HUES64 (cell line): ENCODE data around the gene CFAP45.

Experiments used
- H3K27ac ChIP-seq: 2 replicates; pipeline ENCODE4 v1.7.0; 2013; ENCODE audit warnings: low read depth, low read length, inconsistent platforms
- H3K27me3 ChIP-seq: 2 replicates; pipeline ENCODE4 v1.6.1; 2013; ENCODE audit warnings: mild to moderate bottlenecking, low read length; ENCODE audit not compliant: insufficient read depth
- H3K36me3 ChIP-seq: 2 replicates; pipeline ENCODE4 v1.6.1; 2013; ENCODE audit warnings: mild to moderate bottlenecking, low read length; ENCODE audit not compliant: insufficient read depth
- H3K4me1 ChIP-seq: 2 replicates; pipeline ENCODE4 v1.6.1; 2013; ENCODE audit warnings: mild to moderate bottlenecking, low read length, moderate library complexity; ENCODE audit not compliant: insufficient read depth
- H3K4me3 ChIP-seq: 2 replicates; pipeline ENCODE4 v1.5.1; 2013; ENCODE audit warnings: mild to moderate bottlenecking, low read length, moderate library complexity
- H3K9ac ChIP-seq: 2 replicates; pipeline ENCODE4 v1.6.1; 2013; ENCODE audit warnings: mild to moderate bottlenecking, low read depth, low read length
- H3K9me3 ChIP-seq: 2 replicates; pipeline ENCODE4 v1.6.1; 2013; ENCODE audit warnings: low read depth, low read length; ENCODE audit not compliant: insufficient read depth
- WGBS: fragments of 150-250, 120-280 bp; methylation state at CpG from one replicate; pipeline ENCODE4 v1.1.7; 2013; ENCODE audit warnings: missing lambda C conversion rate; 5-methylcytosine and 5-hydroxymethylcytosine counted together

The CFAP45 gene

DNA sequence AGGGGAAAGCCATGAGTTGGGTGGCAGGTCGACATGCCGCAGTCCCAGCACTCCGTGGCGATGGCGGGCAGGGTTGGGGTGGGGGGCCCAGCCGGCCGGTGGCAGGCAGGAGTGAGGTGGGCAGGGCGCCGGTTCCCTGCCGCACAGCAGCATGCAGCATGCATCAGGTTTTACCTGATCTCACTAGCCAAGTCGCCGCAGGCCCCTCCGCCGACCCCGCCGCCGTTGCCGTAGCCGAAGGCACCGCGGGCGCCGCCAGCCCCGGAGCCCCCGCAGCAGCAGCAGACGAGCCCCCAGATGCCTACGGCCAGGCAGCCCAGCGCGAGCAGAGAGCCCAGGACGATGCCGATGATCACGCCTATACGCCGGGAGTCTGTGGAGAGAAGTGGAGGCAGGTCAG is 44.3 kb downstream of the CFAP45 start:
- peaks cover 5% of the 10 kb centered on the region; the same call in 1 of the 2 replicates for H3K4me1 ChIP-seq
- WGBS = 93% methylated on average over 34 of the region's 34 CpGs
- no peaks in the 10 kb centered on the region for H3K36me3 ChIP-seq
- H3K27me3 ChIP-seq = peaks cover 48% of the 10 kb centered on the region
- H3K9me3 ChIP-seq = no peaks in the 10 kb centered on the region
- H3K27ac ChIP-seq = no peak overlapping the region
- H3K9ac ChIP-seq = no peak overlapping the region
- H3K4me3 ChIP-seq = no peak overlapping the region

DNA sequence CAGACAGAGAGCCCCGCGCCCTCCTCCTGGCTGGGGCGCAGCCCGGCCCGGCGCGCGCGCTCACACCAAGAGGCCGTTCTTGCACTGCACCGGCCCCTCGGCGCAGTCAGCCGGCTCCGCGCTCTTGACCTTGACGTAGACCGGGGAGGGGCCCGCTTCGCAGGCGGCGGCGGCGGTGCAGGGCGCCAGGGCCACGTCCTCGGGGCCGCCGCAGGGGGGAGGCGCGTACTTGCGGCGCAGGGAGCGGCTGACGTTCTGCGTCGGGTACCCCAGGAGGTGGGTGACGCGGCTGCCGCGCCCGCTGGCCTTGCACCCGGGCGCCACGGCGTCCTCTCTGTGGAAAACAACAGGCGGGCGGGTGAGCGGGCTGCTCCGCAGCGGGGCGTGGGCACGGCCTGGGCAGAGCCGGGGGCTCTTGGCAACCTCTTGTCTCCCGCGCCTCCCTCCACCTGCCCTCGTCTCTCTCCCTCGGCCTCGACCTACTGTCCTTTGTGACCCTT is 45.2 kb downstream of the CFAP45 start:
- Histone ChIP-seq H3K27me3 (peaks cover 48% of the 10 kb centered on the region), H3K27ac (no peak overlapping the region), H3K36me3 (no peaks in the 10 kb centered on the region), H3K4me3 (peak overlapping the region; percentile 66), H3K4me1 (peaks cover 5% of the 10 kb centered on the region; the same call in 1 of the 2 replicates), H3K9me3 (no peaks in the 10 kb centered on the region), H3K9ac (peak overlapping the region; percentile 39; the same call in 1 of the 2 replicates)
- WGBS = 1% methylated on average over 59 of the region's 59 CpGs

DNA sequence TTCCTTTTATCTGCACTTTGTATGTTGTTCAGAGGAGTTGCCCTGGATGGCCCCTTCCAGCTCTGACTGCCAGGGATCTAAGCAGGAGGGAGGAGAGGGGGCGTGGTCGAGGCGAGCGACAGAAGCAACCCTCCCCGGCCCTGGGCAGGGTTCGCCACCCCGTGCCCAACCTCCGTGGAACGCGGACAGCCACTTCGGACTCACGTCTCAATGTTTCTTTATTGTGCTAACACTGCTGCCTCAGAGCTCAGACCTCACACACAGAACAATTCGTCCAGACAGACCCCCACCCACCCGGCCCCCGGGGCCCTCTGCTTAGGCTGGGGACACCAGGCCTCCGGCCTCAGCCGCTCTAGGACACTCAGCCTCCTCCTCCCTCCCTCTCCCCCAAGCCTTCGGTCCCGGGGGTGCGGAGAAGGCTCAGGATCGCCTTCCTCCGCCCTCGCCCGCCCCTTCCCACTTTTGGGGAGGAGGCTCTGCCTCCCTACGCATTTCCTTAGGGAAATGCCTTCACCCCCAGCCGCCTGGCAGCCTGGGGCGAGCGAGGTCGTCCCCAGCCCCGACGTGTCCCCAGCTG is 45.8 kb downstream of the CFAP45 start:
- peak overlapping the region; percentile 66 for H3K4me3 ChIP-seq
- under 1% methylated on average over 31 of the region's 31 CpGs for WGBS
- H3K27ac ChIP-seq = no peak overlapping the region

DNA sequence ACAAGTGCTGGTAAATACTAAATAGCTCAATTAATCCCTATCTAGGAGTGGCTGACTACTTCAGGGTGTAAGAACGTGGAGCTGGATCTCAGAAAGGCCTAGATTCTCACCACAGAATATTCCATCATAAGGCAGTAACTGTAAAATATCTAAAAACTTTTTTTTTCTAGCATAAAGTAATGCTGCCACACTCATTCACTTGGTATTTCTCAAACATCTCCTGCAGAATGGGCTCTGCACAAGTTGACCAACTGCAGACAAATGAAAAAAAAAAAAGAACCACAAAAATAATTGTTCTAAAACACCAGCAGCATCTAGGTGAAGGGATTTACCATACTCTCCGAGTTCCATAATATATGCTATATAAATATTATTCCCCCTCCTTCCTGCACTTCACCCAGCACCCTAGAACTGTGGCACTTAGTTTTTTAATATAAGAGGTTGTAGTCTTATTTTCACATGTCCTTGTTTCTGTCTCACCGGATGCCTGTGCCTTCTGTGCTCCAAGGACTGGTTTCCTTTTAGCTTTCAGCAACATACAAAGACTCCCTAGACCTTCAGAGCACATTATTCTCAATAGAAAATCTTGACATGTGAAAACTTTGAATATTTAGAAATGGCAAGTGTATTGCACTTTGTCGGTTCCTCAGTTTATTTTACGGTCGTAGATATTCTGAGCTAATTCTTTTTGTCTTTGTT is 46.4 kb downstream of the CFAP45 start:
- H3K27ac ChIP-seq = no peak overlapping the region
- WGBS = 29% methylated on average over 5 of the region's 6 CpGs
- H3K4me1 ChIP-seq = peaks cover 5% of the 10 kb centered on the region; the same call in 1 of the 2 replicates
- no peaks in the 10 kb centered on the region for H3K9me3 ChIP-seq
- peaks cover 48% of the 10 kb centered on the region for H3K27me3 ChIP-seq
- no peak overlapping the region for H3K9ac ChIP-seq
- no peaks in the 10 kb centered on the region for H3K36me3 ChIP-seq
- H3K4me3 ChIP-seq = peak overlapping the region; percentile 66

More for the DNA sequence above, 45.8 kb downstream of the CFAP45 start:
- Histone ChIP-seq H3K9me3 (no peaks in the 10 kb centered on the region), H3K4me1 (peaks cover 5% of the 10 kb centered on the region; the same call in 1 of the 2 replicates), H3K27me3 (peaks cover 48% of the 10 kb centered on the region), H3K36me3 (no peaks in the 10 kb centered on the region), H3K9ac (peak overlapping the region; percentile 39; the same call in 1 of the 2 replicates)

DNA sequence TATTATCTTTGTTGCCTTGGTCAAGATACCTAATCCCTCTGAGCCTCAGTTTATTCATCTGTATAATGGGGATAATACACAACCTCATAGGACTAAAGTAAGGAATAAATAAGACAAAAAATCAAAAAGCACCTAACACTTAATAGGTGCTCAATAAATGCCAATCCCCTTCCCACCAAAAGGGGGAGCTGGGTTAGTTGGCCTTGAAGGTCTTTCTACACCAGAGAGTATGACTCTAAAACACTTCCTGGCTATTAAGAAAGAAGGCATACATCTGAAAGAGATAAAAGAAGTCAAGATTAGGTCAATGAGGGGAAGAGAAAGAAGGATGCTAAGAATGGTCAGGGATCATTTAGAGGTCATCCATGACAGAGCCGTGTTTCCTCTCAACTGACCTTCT is 48.6 kb downstream of the CFAP45 start:
- Histone ChIP-seq H3K4me1 (peaks cover 5% of the 10 kb centered on the region; the same call in 1 of the 2 replicates), H3K27me3 (peaks cover 42% of the 10 kb centered on the region), H3K9ac (no peak overlapping the region), H3K36me3 (no peaks in the 10 kb centered on the region), H3K27ac (no peak overlapping the region), H3K4me3 (no peak overlapping the region), H3K9me3 (no peaks in the 10 kb centered on the region)
- WGBS = 81% methylated on average over 1 of the region's 1 CpG

DNA sequence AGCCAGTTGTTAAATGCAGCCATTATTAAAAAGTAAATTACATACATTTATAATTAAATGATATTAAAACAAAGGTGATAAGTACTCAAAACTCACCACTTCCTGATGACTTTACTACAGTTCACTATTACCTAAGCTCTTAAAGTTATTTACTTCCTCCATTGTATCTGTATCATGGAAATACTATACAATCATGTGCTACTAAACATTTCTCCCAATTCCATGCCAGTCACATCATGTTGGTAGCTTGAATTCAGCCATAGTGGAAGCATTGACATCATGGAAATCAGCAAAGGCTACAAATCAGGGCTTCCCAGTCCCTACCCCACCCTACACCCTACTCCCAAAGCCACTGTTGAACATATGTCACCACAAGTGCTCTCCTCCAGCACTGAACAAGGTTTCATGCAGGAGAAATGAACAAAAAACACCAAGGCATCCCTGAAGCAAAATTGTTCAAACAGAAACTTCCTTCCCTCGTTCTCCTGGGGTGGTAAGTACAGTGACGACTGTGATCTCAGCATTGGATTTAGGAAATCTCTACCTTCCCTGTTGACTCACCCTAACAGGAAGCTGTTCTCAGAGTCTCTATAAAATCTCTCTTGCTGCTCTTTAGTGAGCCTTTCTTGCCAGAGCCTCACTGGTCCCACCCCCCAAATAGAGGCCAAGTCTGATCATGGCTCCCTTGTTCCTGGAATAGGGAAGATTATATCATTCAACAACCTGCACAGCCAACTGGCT is 50.2 kb downstream of the CFAP45 start:
- Histone ChIP-seq H3K27ac (no peak overlapping the region), H3K4me3 (no peak overlapping the region)
- WGBS = 81% methylated on average over 2 of the region's 2 CpGs

DNA sequence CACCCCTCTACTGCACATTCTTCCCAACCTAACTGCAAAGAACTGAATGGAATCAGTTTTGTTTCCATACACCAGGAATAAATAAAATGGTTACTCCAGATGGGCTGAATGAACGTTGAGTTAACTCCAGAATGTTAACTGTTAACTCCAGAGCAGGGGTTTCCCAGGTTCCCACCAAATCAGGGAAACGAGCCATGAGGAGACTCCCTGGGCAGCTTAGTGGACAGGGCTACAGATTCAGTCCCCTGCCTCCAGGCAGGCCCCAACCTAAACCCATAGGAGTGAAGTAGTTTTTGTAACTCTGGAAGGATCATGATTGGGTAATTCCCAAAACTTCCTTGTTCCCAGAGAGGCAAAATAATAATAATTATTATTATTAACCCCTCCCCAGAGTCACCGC is 51.6 kb downstream of the CFAP45 start:
- no peak overlapping the region for H3K27ac ChIP-seq
- no peaks in the 10 kb centered on the region for H3K4me1 ChIP-seq
- H3K36me3 ChIP-seq = no peaks in the 10 kb centered on the region
- 64% methylated on average over 3 of the region's 3 CpGs for WGBS
- H3K27me3 ChIP-seq = peaks cover 11% of the 10 kb centered on the region
- H3K4me3 ChIP-seq = no peak overlapping the region
- H3K9ac ChIP-seq = no peak overlapping the region
- no peaks in the 10 kb centered on the region for H3K9me3 ChIP-seq

More for the DNA sequence above, 50.2 kb downstream of the CFAP45 start:
- Histone ChIP-seq H3K9ac (no peak overlapping the region), H3K27me3 (peaks cover 25% of the 10 kb centered on the region), H3K9me3 (no peaks in the 10 kb centered on the region), H3K4me1 (peaks cover 5% of the 10 kb centered on the region; the same call in 1 of the 2 replicates), H3K36me3 (no peaks in the 10 kb centered on the region)

DNA sequence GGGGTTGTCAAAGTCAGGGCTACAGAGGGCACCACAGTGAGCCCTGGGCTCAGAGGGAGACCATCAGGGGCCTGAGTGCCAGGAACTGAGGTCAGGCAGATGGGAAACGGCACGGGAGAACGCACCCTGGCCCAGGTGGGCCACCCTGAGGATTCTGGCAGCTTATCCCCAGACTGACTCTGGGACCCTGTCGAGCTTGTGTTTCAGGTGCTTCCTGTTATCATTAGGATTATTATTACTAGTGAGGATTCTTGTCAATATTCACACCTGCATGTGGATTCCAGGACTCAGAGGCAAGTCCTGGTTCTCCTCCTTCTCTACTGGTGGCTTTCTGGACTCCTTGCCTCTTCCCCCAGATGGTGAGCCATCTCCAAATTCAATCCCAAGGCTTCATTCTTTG is 52.7 kb downstream of the CFAP45 start:
- H3K4me3 ChIP-seq = no peak overlapping the region
- no peak overlapping the region for H3K9ac ChIP-seq
- no peaks in the 10 kb centered on the region for H3K36me3 ChIP-seq
- no peaks in the 10 kb centered on the region for H3K9me3 ChIP-seq
- H3K27ac ChIP-seq = no peak overlapping the region
- no peaks in the 10 kb centered on the region for H3K4me1 ChIP-seq
- H3K27me3 ChIP-seq = no peaks in the 10 kb centered on the region
- WGBS = 84% methylated on average over 4 of the region's 4 CpGs

DNA sequence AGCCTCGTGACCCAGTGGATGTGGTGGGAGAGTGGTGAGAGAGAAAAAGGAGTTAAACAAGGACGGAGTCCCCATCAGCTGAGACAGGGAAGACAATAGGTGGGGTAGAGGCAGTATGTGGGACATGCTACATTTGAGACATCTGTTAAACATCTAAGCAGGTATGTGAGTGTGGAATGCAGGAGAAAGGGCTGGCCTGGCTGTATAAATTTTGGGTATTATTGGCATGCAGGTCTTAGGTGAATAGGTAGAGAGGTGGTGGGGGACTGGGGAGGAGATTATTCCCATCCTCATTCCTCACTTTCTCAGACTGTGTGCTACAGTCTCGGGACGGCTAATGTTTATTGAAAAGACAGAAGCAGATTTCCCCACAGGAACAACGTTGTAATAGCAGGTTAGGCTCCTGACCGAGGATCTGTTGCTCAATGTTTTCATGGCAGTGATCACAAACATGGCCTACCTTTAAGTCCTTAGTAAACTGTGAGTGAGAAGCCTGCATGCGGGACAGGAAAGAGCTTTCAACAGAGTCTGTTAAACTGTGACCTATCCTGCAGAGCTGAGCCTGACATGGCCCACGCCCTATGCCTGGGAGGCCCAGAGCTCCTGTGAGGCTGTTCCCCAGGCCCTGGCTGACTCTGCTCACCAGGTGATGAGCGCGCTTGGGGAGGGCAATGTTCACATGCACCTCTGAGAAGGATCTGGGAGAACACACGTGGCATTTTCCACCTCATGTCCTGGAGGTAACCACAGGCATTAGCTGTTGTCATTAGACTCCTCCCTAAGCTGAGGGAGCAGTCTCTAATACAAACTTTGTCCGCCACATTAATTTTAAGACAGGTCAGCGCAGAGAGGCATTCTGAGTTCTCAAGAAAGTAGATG is 54.0 kb downstream of the CFAP45 start:
- Histone ChIP-seq H3K4me3 (no peak overlapping the region), H3K36me3 (no peaks in the 10 kb centered on the region), H3K4me1 (no peaks in the 10 kb centered on the region), H3K9ac (no peak overlapping the region), H3K9me3 (no peaks in the 10 kb centered on the region), H3K27me3 (no peaks in the 10 kb centered on the region), H3K27ac (no peak overlapping the region)
- WGBS = 83% methylated on average over 13 of the region's 13 CpGs

DNA sequence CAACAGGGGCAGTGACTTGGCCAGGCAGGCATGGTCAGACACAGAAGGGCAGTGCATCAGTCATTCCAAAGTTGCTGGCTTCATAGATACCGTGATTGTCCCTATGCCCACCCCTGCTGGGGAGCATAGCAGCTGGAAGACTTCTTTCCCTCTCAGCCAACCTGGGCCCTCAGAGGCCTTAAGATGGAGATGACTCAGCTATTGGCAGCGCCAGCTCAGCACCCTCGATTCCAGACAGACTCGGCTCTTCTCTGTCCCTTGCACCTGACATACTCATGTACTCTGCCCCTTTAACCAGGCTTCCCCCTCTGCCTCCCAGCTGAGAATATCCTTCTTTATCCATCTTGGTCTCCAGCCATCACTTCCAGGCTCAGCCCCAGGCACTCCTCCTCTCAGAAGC is 56.5 kb downstream of the CFAP45 start:
- no peak overlapping the region for H3K4me3 ChIP-seq
- no peak overlapping the region for H3K27ac ChIP-seq
- no peaks in the 10 kb centered on the region for H3K36me3 ChIP-seq
- 90% methylated on average over 4 of the region's 4 CpGs for WGBS
- no peaks in the 10 kb centered on the region for H3K9me3 ChIP-seq
- no peaks in the 10 kb centered on the region for H3K27me3 ChIP-seq
- H3K4me1 ChIP-seq = no peaks in the 10 kb centered on the region
- H3K9ac ChIP-seq = no peak overlapping the region
